PC-3 (cell line): ENCODE data around the gene ACKR3. TPM values are rescaled to one million over a fixed set of nuclear protein-coding genes. Genes with fewer than 3 reads are reported as not detected.

Source experiments
- ATAC-seq: fragments of 200-7000 bp; cut with Tn5 transposase; 2 replicates; pipeline ENCODE4 v1.9.1; 2020; ENCODE audit warnings: mild to moderate bottlenecking, moderate library complexity
- BruUV-seq: library from RNA; stranded (reverse); fragments of 400-500 nt; replicated peaks from 2 replicates; lab custom pipeline; 2021; lab: Mats Ljungman, UMichigan
- CTCF ChIA-PET: fragments of 300-600 bp; sonication (Branson Sonifier 250); formaldehyde crosslinking; loops from one replicate; lab custom pipeline; 2022; ENCODE audit warnings: antibody characterized with exemption; lab: Charles Lee
- POLR2A ChIA-PET: fragments of 300-600 bp; sonication (Branson Sonifier 250); formaldehyde crosslinking; loops from one replicate; lab custom pipeline; 2022; ENCODE audit warnings: antibody characterized with exemption; ENCODE audit not compliant: unreplicated experiment; lab: Charles Lee
- DNase-seq: peaks from one replicate; pipeline ENCODE4 v3.0.0-alpha.2; 2015
- H2AFZ ChIP-seq: fragments of 300-600 bp; sonication (generic); 2 replicates; pipeline ENCODE4 v1.6.0; 2016; ENCODE audit warnings: antibody characterized with exemption, low read length
- H3F3A ChIP-seq: fragments of 300-600 bp; sonication (generic); one replicate; pipeline ENCODE4 v1.6.0; 2017; ENCODE audit warnings: antibody characterized with exemption, low read length, control low read depth, mild to moderate bottlenecking; ENCODE audit not compliant: unreplicated experiment
- H3K27ac ChIP-seq: fragments of 300-600 bp; sonication (generic); 2 replicates; pipeline ENCODE4 v1.5.1; 2016; ENCODE audit warnings: mild to moderate bottlenecking, low read length
- H3K27me3 ChIP-seq: fragments of 300-600 bp; sonication (generic); 2 replicates; pipeline ENCODE4 v1.6.1; 2016; ENCODE audit warnings: low read length, mixed read lengths
- H3K36me3 ChIP-seq: fragments of 300-600 bp; sonication (generic); 2 replicates; pipeline ENCODE4 v1.6.1; 2016; ENCODE audit warnings: low read depth, mixed run types, low read length, mixed read lengths
- H3K4me1 ChIP-seq: fragments of 300-600 bp; sonication (generic); 2 replicates; pipeline ENCODE4 v1.5.1; 2016; ENCODE audit warnings: low read length; ENCODE audit not compliant: insufficient read depth
- H3K4me2 ChIP-seq: fragments of 300-600 bp; sonication (generic); 2 replicates; pipeline ENCODE4 v1.6.0; 2016; ENCODE audit warnings: low read length
- H3K4me3 ChIP-seq: fragments of 300-600 bp; sonication (generic); 2 replicates; pipeline ENCODE4 v1.5.1; 2016; ENCODE audit warnings: mild to moderate bottlenecking, low read length, mixed read lengths
- H3K79me2 ChIP-seq: fragments of 300-600 bp; sonication (generic); 2 replicates; pipeline ENCODE4 v1.6.1; 2017; ENCODE audit warnings: low read length, mixed read lengths
- H3K9ac ChIP-seq: fragments of 300-600 bp; sonication (generic); 2 replicates; pipeline ENCODE4 v1.6.0; 2016; ENCODE audit warnings: mild to moderate bottlenecking, low read length
- H3K9me2 ChIP-seq: fragments of 300-600 bp; sonication (generic); replicated peaks from 2 replicates; pipeline ENCODE4 v1.6.1; 2016; ENCODE audit warnings: mixed run types, low read length, mixed read lengths
- H3K9me3 ChIP-seq: fragments of 300-600 bp; sonication (generic); 2 replicates; pipeline ENCODE4 v1.6.1; 2016; ENCODE audit warnings: low read length, mixed read lengths
- H4K20me1 ChIP-seq: fragments of 300-600 bp; sonication (generic); 2 replicates; pipeline ENCODE4 v1.6.1; 2016; ENCODE audit warnings: low read length, mixed read lengths
- CTCF ChIP-seq: fragments of 300-600 bp; sonication (generic); conservative IDR thresholded peaks from 2 replicates; pipeline ENCODE4 v1.5.1; 2017; ENCODE audit warnings: antibody characterized with exemption, low read depth, mild to moderate bottlenecking, low read length
- EZH2 ChIP-seq: fragments of 300-600 bp; sonication (generic); IDR thresholded peaks from one replicate; pipeline ENCODE4 v1.6.1; 2017; ENCODE audit warnings: antibody characterized with exemption, mild to moderate bottlenecking, low read length; ENCODE audit not compliant: unreplicated experiment
- EZH2phosphoT487 ChIP-seq: fragments of 300-600 bp; sonication (generic); IDR thresholded peaks from 2 replicates; pipeline ENCODE4 v1.6.1; 2018; ENCODE audit warnings: mild to moderate bottlenecking, antibody characterized with exemption, low read length, borderline replicate concordance
- intact Hi-C: fragments of 100-400 bp; cut with micrococcal nuclease; formaldehyde crosslinking; loops from 2 replicates; pipeline ENCODE4 v1.9.0; 2023
- total RNA-seq: library from RNA; depleted of rRNA; stranded (reverse); fragments of >200 nt; gene quantifications from 2 replicates; pipeline ENCODE4 v1.2.3, GENCODE V29; 2014

ACKR3 gene
- total RNA-seq, 1 experiment from 2014 or later, result 3.1 TPM

- Histone ChIP-seq H3K4me3 (no peak overlapping the region), H3K27me3 (no peaks in the 10 kb centered on the region), H2AFZ (no peak overlapping the region), H3K79me2 (no peaks in the 10 kb centered on the region), H3K36me3 (no peaks in the 10 kb centered on the region), H3K4me1 (no peaks in the 10 kb centered on the region), H3F3A (no peaks in the 10 kb centered on the region), H3K27ac (no peak overlapping the region), H3K9me3 (no peaks in the 10 kb centered on the region), H3K9me2 (no peaks in the 10 kb centered on the region), H4K20me1 (no peaks in the 10 kb centered on the region), H3K9ac (no peak overlapping the region), H3K4me2 (no peak overlapping the region)
- CTCF ChIA-PET, result no interaction called here
- DNase-seq, result no peak
- no TSS peak for BruUV-seq
- POLR2A ChIA-PET, result no interaction called here
- TF ChIP-seq EZH2phosphoT487 (no peak), EZH2 (no peak), CTCF (no peak)
- ATAC-seq, result no peak
- intact Hi-C loops, result no loop called here
Observed at GRCh38 chr2:236585966-236586365, 16.3 kb downstream of the ACKR3 start.

- no peaks in the 10 kb centered on the region for H3K4me1 ChIP-seq
- TF ChIP-seq CTCF, result no peak
- no peak for TF ChIP-seq EZH2phosphoT487
- no peak for TF ChIP-seq EZH2
- H3K9ac ChIP-seq, result no peak overlapping the region
- no peak overlapping the region for H3K27ac ChIP-seq
- ChIA-PET CTCF (no interaction called here), POLR2A (no interaction called here)
- H3K4me2 ChIP-seq, result no peak overlapping the region
- H3K79me2 ChIP-seq, result no peaks in the 10 kb centered on the region
- H3K4me3 ChIP-seq, result no peak overlapping the region
- intact Hi-C loops, result no loop called here
- H4K20me1 ChIP-seq, result no peaks in the 10 kb centered on the region
- no peaks in the 10 kb centered on the region for H3K27me3 ChIP-seq
- DNase-seq (no peak), ATAC-seq (no peak)
- no peaks in the 10 kb centered on the region for H3K36me3 ChIP-seq
- no peaks in the 10 kb centered on the region for H3K9me2 ChIP-seq
- no peaks in the 10 kb centered on the region for H3K9me3 ChIP-seq
- no TSS peak for BruUV-seq
- H2AFZ ChIP-seq, result no peak overlapping the region
- no peaks in the 10 kb centered on the region for H3F3A ChIP-seq
Observed at GRCh38 chr2:236587861-236588815, 18.5 kb downstream of the ACKR3 start.
